ENCODE measurements around the gene ROR2. TPM values are rescaled to one million over a fixed set of nuclear protein-coding genes. Genes with fewer than 3 reads are reported as not detected.
"Not testable (repeated sequence)": the region's sequence is repeated elsewhere in the genome, so short reads cannot be mapped to it uniquely, and the experiment has no call there.

Gene ROR2
- total RNA-seq, 1 experiment from 2014 or later = 2.9 TPM

DNA sequence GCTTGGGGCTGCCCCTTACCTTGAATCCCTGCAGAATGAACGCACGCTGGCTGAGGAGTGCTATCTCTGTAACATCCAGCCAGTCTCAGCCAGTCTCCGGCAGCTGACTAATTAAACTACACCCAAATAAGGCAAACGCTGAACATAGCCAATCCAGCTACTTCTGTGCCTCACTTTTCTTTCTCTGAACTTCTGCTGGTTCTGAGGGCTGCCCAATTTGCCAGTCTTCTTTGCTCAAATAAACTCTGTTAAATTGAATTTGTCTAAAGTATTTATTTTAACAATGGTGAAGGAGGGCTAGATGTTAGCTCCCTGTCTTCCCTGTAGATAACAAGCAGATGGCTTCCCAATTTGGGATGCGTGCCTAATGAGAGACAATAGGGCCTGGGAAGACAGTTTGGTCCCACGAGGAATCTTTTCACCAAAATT, 372.4 kb downstream of the ROR2 start:
- DNase-seq (ENCODE audit: low read depth) = no peak

- no peak for DNase-seq (ENCODE audit: low read depth)
These were observed 377.2 kb downstream of the ROR2 start for GRCh38 chr9:91572811-91573210.

- no peak for DNase-seq (ENCODE audit: low read depth)
These were observed 378.0 kb downstream of the ROR2 start for GRCh38 chr9:91572044-91572443.

- no peak for DNase-seq (ENCODE audit: low read depth)
These were observed 379.0 kb downstream of the ROR2 start for GRCh38 chr9:91571036-91571435.

GRCh38 chr9:91567642-91568274, 382.3 kb downstream of the ROR2 start:
- peak; percentile 45 for DNase-seq (ENCODE audit: low read depth)

GRCh38 chr9:91564081-91564670, 385.9 kb downstream of the ROR2 start:
- DNase-seq (ENCODE audit: low read depth) = no peak

DNA sequence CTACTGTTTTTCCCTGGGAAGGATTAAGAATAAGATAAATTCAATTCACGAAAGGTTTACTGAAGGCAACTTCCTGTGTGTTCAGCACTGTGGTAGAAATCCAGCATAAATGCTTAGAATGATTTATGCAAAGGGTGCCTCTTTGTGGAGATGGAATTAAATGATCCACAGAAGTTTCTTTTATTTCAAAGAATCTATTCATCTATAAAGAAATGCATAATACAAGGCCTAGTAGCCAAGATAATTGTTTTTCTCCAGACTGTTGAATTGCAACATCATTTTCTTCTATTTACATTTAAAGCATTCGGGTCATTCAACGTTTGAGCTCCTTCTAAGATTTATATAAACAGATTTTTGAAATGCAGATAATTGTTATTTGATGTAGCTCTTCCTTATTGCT, 387.6 kb downstream of the ROR2 start:
- DNase-seq (ENCODE audit: low read depth) = no peak

GRCh38 chr9:91560301-91560700, 389.7 kb downstream of the ROR2 start:
- peak; percentile 79 for DNase-seq (ENCODE audit: low read depth)

- no peak for DNase-seq (ENCODE audit: low read depth)
These were observed 391.1 kb downstream of the ROR2 start for GRCh38 chr9:91558879-91559278.

GRCh38 chr9:91558395-91558794, 391.6 kb downstream of the ROR2 start:
- DNase-seq (ENCODE audit: low read depth) = no peak

GRCh38 chr9:91557327-91557726, 392.7 kb downstream of the ROR2 start:
- DNase-seq (ENCODE audit: low read depth) = no peak

DNA sequence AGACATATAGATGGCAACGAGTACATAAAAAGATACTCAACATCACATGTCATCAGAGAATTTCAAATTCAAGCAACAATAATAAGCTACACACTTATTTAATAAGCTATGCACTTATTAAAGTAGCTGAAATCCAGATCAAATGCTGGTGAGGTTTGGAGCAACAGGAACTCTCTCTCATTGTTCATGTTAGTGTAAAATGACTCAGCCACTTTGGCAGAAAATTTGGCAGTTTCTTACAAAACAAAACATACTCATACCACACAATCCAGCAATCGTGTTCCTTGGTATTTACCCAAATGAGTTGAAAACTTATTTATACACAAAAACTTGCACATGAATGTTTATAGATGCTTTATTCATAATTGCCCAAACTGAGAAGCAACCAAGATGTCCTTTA, 394.9 kb downstream of the ROR2 start:
- DNase-seq (ENCODE audit: low read depth) = peak; percentile 79

DNA sequence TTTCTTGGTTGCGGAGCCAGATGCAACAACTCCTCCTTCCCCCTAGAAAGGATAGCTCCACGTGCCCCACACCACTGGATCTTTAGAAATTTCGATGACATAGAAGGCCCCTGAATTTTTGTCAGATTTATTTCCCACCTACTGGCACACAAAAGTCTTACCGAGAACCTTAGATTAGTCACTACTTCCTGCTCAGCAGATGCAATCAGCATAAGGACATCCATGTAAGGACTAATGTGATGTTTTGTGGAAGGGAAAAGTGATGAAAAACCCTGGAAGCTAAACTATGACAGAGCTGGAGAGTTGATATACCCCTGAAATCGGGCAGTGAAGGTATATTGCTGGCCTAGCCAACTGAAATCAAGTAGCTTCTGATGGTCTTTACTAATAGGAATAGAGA, 400.9 kb downstream of the ROR2 start:
- peak; percentile 50 for DNase-seq (ENCODE audit: low read depth)

DNA sequence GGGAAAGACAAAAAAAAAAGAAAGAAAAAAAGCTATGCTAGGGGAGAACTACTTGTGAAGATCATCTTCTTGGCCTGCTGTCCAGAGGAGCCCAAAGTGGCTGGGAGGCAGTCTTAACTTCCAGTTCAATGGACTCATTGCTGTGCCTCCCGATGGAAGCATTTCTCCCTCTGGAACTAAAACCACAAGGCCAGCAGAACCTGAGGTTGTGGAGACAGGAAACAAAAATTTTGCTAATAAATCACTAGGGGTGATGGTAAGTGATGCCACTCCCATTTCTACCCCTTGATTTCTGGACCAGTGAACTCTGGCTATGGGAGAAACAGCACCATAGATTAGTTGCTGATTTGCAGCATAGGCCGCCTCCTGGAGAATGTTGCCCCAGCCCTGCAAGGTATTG, 402.9 kb downstream of the ROR2 start:
- peak; percentile 90 for DNase-seq (ENCODE audit: low read depth)

DNA sequence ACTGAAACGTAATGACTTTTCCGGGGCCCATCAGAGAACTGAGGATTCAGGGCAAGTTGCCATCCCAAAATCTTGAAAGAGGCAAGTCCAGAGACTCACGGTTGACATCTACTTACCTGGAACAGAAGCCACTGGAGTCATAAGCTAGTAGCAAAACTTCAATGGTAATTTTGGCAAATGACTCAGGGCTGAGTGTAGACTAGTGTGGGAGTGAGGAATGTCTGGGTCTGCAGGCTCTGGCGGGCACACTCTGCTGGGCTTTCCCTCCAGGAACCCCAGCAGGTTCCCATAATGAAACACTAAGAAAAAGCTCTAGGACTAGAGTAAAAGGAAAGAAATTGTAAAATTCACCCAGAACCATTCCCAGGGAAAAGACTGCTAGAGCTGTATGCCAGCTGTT, 403.5 kb downstream of the ROR2 start:
- DNase-seq (ENCODE audit: low read depth) = peak; percentile 89

GRCh38 chr9:91541734-91542133, 408.3 kb downstream of the ROR2 start:
- DNase-seq (ENCODE audit: low read depth) = no peak

DNA sequence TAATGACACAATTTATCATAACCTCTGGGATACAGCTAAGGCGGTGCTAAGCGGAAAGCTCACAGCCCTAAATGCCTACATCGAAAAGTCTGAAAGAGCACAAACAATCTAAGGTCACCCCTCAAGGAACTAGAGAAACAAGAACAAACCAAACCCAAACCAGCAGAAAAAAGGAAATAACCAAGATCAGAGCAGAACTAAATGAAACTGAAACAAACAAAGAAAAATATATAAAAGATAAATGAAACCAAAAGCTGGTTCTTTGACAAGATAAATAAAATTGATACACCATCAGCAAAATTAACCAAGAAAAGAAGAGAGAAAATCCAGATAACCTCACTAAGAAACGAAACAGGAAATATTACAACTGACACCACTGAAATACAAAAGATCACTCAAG, 409.5 kb downstream of the ROR2 start:
- DNase-seq (ENCODE audit: low read depth) = not testable (repeated sequence)

DNA sequence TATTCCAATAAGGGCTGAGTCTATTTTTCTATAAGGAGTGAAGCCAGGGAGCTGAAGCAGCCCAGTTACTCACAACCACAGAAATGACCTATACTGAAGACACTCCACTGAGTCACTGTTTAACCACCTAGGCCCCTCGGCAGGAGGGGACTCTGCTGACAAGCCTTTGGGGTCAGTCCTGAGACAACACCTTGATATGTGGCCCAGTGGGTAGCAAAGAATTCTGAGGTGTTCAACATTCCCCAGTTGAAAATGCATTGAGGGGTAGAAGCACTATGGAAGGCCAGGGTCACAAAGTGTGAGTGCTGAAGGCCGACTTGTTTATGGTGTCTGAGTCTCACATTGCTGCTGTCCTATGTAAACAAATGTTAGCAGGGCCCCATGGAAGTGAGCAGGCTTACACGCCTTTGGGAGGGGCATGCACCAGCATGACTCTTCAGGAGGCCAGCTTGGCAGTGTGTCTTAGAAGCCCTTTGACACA, 413.8 kb downstream of the ROR2 start:
- DNase-seq (ENCODE audit: low read depth) = peak; percentile 87

DNA sequence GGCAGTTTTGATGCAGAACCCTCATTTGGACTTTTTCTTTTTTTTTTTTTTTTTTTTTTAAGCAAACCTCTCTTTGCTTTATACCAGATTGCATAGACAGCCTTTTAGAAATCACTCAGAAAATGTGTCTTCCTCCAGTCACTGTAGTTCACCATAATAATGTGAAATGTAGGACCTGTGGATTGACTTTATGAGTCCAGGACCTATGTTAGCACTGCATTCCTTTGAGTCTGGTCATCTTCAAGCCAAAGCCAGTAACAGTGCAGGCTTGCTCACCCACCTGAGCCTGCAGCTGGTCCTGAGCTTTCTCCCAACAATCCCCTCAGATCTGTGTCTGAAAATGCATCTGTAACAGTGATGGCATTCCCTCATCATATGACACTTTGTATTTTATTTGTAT, 415.7 kb downstream of the ROR2 start:
- DNase-seq (ENCODE audit: low read depth) = peak; percentile 73

DNA sequence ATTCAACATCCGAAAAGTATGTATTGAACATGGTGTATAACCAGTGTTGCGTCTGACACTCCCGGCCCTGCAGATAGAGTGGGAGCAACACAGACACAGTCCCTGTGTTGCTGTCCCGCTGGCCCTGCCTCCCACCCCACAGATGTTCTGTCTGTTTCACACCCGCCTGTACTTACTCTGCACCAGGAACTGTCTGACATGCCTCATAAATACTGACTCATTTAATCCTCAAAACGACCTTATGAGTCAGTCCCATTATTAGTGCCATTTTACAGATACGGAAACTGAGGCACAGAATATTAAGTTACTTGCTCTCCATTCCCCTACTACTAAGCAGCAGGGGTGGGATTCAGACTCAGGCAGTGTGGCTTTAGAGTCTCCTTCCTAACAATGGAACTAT, 416.6 kb downstream of the ROR2 start:
- DNase-seq (ENCODE audit: low read depth) = no peak

GRCh38 chr9:91532325-91532724, 417.7 kb downstream of the ROR2 start:
- no peak for DNase-seq (ENCODE audit: low read depth)

DNA sequence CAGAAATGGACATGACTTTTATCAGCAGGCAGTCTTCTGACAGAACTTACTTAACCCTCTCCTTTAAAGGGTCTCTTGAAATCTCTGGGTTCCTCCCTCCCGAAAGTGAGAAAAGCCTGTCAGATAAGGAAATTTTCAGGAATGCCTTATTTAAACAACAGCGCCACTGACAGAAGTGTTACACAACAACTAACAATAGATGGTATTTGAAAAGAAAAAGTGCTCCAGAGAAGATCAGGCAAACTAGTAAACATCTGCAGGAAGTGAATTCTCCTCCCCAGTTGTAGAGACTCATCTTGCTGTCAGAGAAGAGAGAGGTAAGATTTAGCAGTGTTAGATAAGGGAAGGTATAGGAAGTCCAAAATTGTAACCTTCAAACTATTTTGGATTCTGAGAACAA, 419.2 kb downstream of the ROR2 start:
- DNase-seq (ENCODE audit: low read depth) = no peak

DNA sequence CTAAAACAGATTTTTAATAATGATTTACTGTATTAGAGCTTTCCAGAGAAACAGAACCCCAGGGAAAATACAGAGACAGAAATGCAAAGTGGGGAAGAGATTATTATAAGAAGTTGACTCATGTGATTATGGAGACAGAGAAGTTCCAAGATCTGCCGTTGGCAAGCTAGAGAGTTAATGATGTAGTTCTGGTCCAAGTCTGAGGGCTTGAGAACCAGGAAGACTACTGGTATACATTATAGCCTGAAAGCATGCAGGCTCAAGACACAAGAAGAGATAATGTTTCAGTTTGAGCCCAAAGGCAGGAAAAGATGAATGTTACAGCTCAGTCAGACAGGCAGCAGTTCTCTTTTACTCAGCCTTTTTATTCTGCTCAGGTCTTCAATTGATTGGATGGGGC, 427.5 kb downstream of the ROR2 start:
- DNase-seq (ENCODE audit: low read depth) = no peak

Measured in M059J (cell line).